GM20000 (cell line): Measurements from ENCODE around the gene CDON.
"Not testable (repeated sequence)": the region's sequence is repeated elsewhere in the genome, so short reads cannot be mapped to it uniquely, and the experiment has no call there.

Experiments
- DNase-seq: peaks from one replicate; pipeline ENCODE4 v3.0.0; 2012; ENCODE audit warnings: low spot score
- CTCF ChIP-seq: IDR thresholded peaks from 2 replicates; pipeline ENCODE4 v1.5.1; 2012; ENCODE audit warnings: mild to moderate bottlenecking, control low read depth; ENCODE audit errors: extremely low read depth, missing control alignments

CDON gene

GRCh38 chr11:125918140-125918840, 144.4 kb downstream of the CDON start:
- DNase-seq: no peak
- TF ChIP-seq CTCF: no peak

GRCh38 chr11:125916683-125917347, 145.9 kb downstream of the CDON start:
- TF ChIP-seq CTCF: no peak
- no peak for DNase-seq

GRCh38 chr11:125914601-125915000, 148.1 kb downstream of the CDON start:
- not testable (repeated sequence) for DNase-seq

- TF ChIP-seq CTCF: no peak
- DNase-seq: no peak
These were observed 152.3 kb downstream of the CDON start for GRCh38 chr11:125910226-125910849.
